Gastroesophageal sphincter (tissue), 4 donors: ENCODE data around the gene CYSRT1. TPM values are rescaled to one million over a fixed set of nuclear protein-coding genes. Genes with fewer than 3 reads are reported as not detected.

Experiments used
- ATAC-seq: fragments of 150-250 bp; one replicate; pipeline ENCODE4 v1.9.1; 2016; ENCODE audit warnings: mild to moderate bottlenecking, moderate library complexity
- H3K27ac ChIP-seq, 4 donors: fragments of 200-600 bp; sonication (generic) in 3 of 4; 1 replicate in 3 of 4; 2 replicates in 1 of 4; pipeline ENCODE4 v1.5.1; 2016 to 2019
- H3K27me3 ChIP-seq: fragments of 200-600 bp; sonication (generic); one replicate; pipeline ENCODE4 v1.5.1; 2019
- H3K36me3 ChIP-seq, 2 donors: fragments of 200-600 bp; sonication (generic); one replicate each; pipeline ENCODE4 v1.5.1; 2019; ENCODE audit warnings: control low read depth in 1 of 2
- H3K4me1 ChIP-seq, 3 donors: fragments of 200-600 bp; sonication (generic); 1 replicate in 2 of 3; 2 replicates in 1 of 3; pipeline ENCODE4 v1.5.1; 2016 to 2019; ENCODE audit warnings: control low read depth in 2 of 3
- H3K4me3 ChIP-seq, 2 donors: fragments of 200-600 bp; sonication (generic); one replicate each; pipeline ENCODE4 v1.5.1; 2019; ENCODE audit warnings: mild to moderate bottlenecking in 1 of 2, moderate library complexity in 1 of 2
- H3K9me3 ChIP-seq, 3 donors: fragments of 200-600 bp; sonication (generic); one replicate each; pipeline ENCODE4 v1.5.1; 2017 to 2019; ENCODE audit warnings: control low read depth in 2 of 3
- CTCF ChIP-seq, 4 experiments: fragments of 200-600 bp in 2 of 4; fragments of 450-650 bp in 2 of 4; sonication (generic) in 1 of 4; IDR thresholded peaks; one replicate each; pipeline ENCODE4 v1.5.1; 2017 to 2019; ENCODE audit warnings: antibody characterized with exemption in 4 of 4, mild to moderate bottlenecking in 2 of 4, moderate library complexity in 2 of 4
- EP300 ChIP-seq: sonication (generic); formaldehyde crosslinking; IDR thresholded peaks from one replicate; pipeline ENCODE4 v1.6.1; 2017; ENCODE audit warnings: antibody characterized with exemption, mild to moderate bottlenecking
- POLR2A ChIP-seq, 2 donors: fragments of 450-650 bp; IDR thresholded peaks; one replicate each; pipeline ENCODE4 v1.6.1; 2017; ENCODE audit warnings: antibody characterized with exemption in 2 of 2, mild to moderate bottlenecking in 2 of 2, moderate library complexity in 1 of 2
- POLR2AphosphoS5 ChIP-seq: sonication (generic); formaldehyde crosslinking; IDR thresholded peaks from one replicate; pipeline ENCODE4 v1.6.1; 2017; ENCODE audit warnings: antibody characterized with exemption
- WGBS, 2 donors: methylation state at CpG; one replicate each; pipeline ENCODE4 v1.1.5; 2018; ENCODE audit warnings: low coverage in 1 of 2; 5-methylcytosine and 5-hydroxymethylcytosine counted together
- total RNA-seq, 4 donors: library from RNA; depleted of rRNA; stranded (reverse); fragments of >200 nt; gene quantifications; one replicate each; pipeline ENCODE4 v1.1.0, GENCODE V29; 2016

The CYSRT1 gene
- total RNA-seq, 4 donors from 2014 or later: 1.1 to 5.8 TPM; not detected in 2

DNA sequence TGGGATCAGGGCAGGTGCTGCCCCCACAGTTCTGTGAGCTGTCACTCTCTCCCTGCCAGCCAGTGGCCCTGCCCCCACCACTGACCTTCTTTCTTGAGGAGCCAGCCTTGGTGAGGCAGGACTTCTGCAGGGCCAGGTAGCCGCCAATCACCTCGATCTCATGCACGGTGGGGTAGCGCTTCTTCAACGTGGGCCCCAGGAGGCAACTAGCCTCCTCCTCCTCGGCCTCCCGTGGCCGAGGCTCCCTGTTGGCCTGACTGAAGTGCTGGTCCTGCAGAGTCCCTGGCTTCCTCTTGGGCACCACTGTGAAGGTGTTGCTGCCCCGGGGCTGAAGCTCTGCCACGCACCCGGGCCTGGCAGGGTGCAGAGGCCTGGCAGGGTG lies 26.1 kb upstream of the CYSRT1 start:
- TF ChIP-seq CTCF (IDR thresholded peaks at IDR 0.05) (no peak), POLR2AphosphoS5 (no peak), EP300 (no peak), POLR2A (IDR thresholded peaks at IDR 0.05) (no peak)
- Histone ChIP-seq H3K27me3 (no peaks in the 10 kb centered on the region), H3K27ac (no peak overlapping the region), H3K4me3 (peak overlapping the region in 1 of 2 donors; percentile 68), H3K36me3 (no peaks in the 10 kb centered on the region), H3K4me1 (peaks cover 0 to 86% (median 32%) of the 10 kb centered on the region in 3 donors), H3K9me3 (no peaks in the 10 kb centered on the region)
- 73% methylated on average over 3 of the region's 11 CpGs; no CpG with 5 or more reads in 1 of the 2 donors for WGBS, 2 donors
- ATAC-seq: no peak

DNA sequence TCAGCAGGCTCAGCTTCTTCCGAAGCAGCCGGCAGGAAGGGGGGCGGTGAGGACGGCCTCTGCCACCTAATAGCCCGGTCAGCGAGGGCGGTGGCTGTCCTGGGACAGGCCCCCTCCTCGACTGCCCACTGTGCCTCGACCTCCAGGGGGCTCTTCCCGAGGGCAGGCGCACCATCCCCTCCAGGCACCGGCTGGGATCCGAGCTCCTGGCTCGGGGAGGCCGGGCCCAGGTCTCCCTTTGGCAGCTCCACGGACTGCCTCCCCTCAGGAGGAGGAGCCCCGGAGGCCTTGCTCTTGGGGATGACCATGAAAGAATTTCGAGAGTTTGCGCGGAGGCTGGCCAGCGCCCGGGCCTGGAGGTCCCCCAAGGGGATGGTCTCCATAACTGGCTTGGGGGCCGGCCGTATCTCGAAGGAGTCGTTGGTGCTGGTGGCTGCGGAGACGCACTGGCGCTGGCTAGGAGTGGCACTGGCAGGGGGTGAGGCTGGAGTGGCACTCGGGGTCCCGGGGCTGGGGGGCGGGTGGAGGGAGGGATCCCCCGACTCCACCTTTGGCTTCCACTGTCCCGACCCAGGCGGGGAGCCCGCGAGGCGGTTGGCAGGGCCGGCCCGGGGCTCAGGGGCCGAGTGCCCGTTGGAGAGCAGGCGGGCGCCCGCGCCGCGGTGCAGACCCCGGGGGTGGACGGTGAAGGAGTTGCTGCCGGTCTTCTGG lies 25.4 kb upstream of the CYSRT1 start:
- Histone ChIP-seq H3K27ac (peak overlapping the region in 2 of 4 donors; percentile 70 to 85), H3K27me3 (no peaks in the 10 kb centered on the region), H3K9me3 (no peaks in the 10 kb centered on the region), H3K36me3 (no peaks in the 10 kb centered on the region), H3K4me1 (peaks cover 0 to 86% (median 39%) of the 10 kb centered on the region in 3 donors), H3K4me3 (peak overlapping the region; percentile 20 to 68)
- no CpG with 5 or more reads among the region's 51 CpGs for WGBS, 2 donors
- ATAC-seq: no peak
- TF ChIP-seq POLR2A (IDR thresholded peaks at IDR 0.05) (no peak), EP300 (no peak)

DNA sequence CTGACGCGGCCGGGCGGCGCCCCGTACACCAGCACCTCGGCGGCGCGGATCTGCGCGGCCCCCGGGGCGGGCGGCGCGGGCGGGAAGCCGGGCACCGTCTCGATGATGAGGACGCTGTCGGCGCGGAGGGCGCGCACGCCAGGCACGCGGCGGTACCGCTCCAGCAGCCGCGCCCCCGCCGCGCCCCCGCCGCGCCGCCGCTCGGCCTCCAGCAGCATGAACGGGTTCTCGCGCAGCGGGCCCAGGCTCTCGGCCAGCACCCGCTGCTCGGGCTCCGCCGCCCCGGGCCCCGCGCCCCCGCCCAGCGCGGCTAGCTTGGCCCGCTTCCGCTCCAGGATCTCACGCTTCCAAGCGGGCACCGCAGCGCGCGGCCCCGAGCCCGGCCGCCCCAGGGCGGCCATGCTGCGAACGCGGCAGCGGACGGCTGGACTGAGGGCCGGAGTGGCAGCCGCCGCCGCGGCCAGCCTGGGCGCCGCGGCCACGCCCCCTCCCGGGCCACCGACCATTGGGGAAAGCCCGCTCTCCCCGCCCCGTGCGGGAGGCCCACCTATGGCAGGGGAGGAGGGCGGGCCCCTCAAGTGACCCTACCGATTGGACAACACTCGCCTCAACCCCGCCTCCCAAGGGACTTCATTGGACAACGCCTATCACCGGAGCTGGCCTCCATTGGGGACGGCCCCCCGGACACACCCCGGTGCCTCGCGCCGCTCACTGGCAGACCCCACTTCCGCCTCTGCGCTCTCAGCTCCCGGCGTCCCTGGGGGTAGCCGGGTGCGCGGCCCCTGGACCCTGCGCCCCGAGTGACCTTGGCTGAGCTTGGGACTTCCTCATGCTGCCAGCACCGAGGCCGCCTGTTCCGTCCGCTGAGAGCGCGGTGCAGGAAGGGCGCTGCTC lies 24.4 kb upstream of the CYSRT1 start, which contains the start of gene TPRN:
TPRN (minus strand) TSS at position 431 of the 894 bp plus-strand sequence; CDS start at position 401, 30 bp downstream.
- H3K27ac ChIP-seq: peak within 1 kb of the TSS; percentile 51 to 85 (median 84)
- peaks cover 0 to 81% (median 42%) of the 10 kb centered on the region in 3 donors for H3K4me1 ChIP-seq
- no peaks in the 10 kb centered on the region for H3K36me3 ChIP-seq
- peak within 1 kb of the TSS; percentile 38 to 68 for H3K4me3 ChIP-seq
- peak; percentile 98 for ATAC-seq
- H3K9me3 ChIP-seq: no peaks in the 10 kb centered on the region
- no CpG with 5 or more reads among the region's 118 CpGs for WGBS, 2 donors
- H3K27me3 ChIP-seq: no peaks in the 10 kb centered on the region
- TF ChIP-seq CTCF (IDR thresholded peaks at IDR 0.05): no peak
- peak; percentile 62 for TF ChIP-seq POLR2AphosphoS5
- TF ChIP-seq POLR2A (IDR thresholded peaks at IDR 0.05): peak; percentile 76 to 90

- TF ChIP-seq POLR2A (IDR thresholded peaks at IDR 0.05) (no peak), EP300 (no peak), CTCF (IDR thresholded peaks at IDR 0.05) (no peak), POLR2AphosphoS5 (no peak)
Observed at GRCh38 chr9:137201205-137201868, 23.6 kb upstream of the CYSRT1 start.

DNA sequence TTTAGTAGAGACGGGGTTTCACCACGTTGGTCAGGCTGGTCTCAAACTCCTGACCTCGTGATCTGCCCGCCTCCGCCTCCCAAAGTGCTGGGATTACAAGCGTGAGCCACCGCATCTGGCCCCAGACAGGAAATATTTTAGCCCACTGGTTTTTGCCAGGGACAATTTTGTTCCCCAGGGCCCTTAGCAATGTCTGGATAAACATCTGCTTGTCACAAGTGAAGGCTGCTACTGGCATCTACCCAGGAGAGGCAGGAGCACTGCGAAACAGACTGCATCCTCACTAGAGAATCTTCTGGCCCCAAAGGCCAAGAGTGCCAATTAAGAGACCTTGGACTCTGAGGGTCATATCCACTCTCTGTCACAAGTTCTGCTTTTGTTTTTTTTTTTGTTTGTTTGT lies 22.0 kb upstream of the CYSRT1 start:
- peaks cover 5 to 83% (median 52%) of the 10 kb centered on the region in 3 donors for H3K4me1 ChIP-seq
- H3K36me3 ChIP-seq: peaks cover 0 to 6% of the 10 kb centered on the region in 2 donors
- H3K4me3 ChIP-seq: no peak overlapping the region
- TF ChIP-seq CTCF (IDR thresholded peaks at IDR 0.05): no peak
- no peak for TF ChIP-seq EP300
- TF ChIP-seq POLR2A (IDR thresholded peaks at IDR 0.05): no peak
- no peak for TF ChIP-seq POLR2AphosphoS5
- no peaks in the 10 kb centered on the region for H3K27me3 ChIP-seq
- no peak overlapping the region for H3K27ac ChIP-seq
- no peaks in the 10 kb centered on the region for H3K9me3 ChIP-seq
- 79 to 80% methylated on average over 1 to 6 of the region's 8 CpGs for WGBS, 2 donors
- no peak for ATAC-seq

More at GRCh38 chr9:137201205-137201868, 23.6 kb upstream of the CYSRT1 start:
- peaks cover 1 to 81% (median 46%) of the 10 kb centered on the region in 3 donors for H3K4me1 ChIP-seq
- no peak for ATAC-seq
- no peaks in the 10 kb centered on the region for H3K27me3 ChIP-seq
- peak overlapping the region; percentile 38 to 68 for H3K4me3 ChIP-seq
- WGBS, 2 donors: 17 to 67% methylated on average over 3 to 12 of the region's 23 CpGs
- H3K36me3 ChIP-seq: no peaks in the 10 kb centered on the region
- H3K9me3 ChIP-seq: no peaks in the 10 kb centered on the region
- peak overlapping the region; percentile 51 to 85 (median 84) for H3K27ac ChIP-seq
